CD4-positive, CD25-positive, alpha-beta regulatory T cell (primary cell): ENCODE results near the gene SOX2. TPM values are rescaled to one million over a fixed set of nuclear protein-coding genes. Genes with fewer than 3 reads are reported as not detected.

Experiments
- ATAC-seq, 2 donors: fragments of 150-1000 bp; cut with Tn5 transposase; one replicate each; pipeline ENCODE4 v1.10.0; 2021; ENCODE audit warnings: low read depth in 2 of 2, moderate number of reproducible peaks in 2 of 2, moderate library complexity in 1 of 2
- DNase-seq, 3 donors: peaks; one replicate each; pipeline versions ENCODE4 v3.0.0 to v3.0.0-alpha.2; 2012 to 2022; ENCODE audit warnings: mixed read lengths in 1 of 3
- H3K27ac ChIP-seq: one replicate; pipeline ENCODE4 v1.7.0; 2013; ENCODE audit warnings: mild to moderate bottlenecking, low read length; ENCODE audit not compliant: insufficient read depth, poor library complexity, severe bottlenecking
- H3K27me3 ChIP-seq: one replicate; pipeline ENCODE4 v1.7.0; 2013; ENCODE audit warnings: low read length; ENCODE audit not compliant: control insufficient read depth, insufficient read depth
- H3K36me3 ChIP-seq: one replicate; pipeline ENCODE4 v1.7.0; 2013; ENCODE audit warnings: mild to moderate bottlenecking, low read length, moderate library complexity; ENCODE audit not compliant: control insufficient read depth, insufficient read depth
- H3K4me1 ChIP-seq: 2 replicates; pipeline ENCODE4 v1.7.0; 2013; ENCODE audit warnings: mild to moderate bottlenecking, low read length; ENCODE audit not compliant: insufficient read depth, control insufficient read depth, poor library complexity, severe bottlenecking
- H3K4me3 ChIP-seq: one replicate; pipeline ENCODE4 v1.7.0; 2013; ENCODE audit warnings: low read depth, mild to moderate bottlenecking, low read length, moderate library complexity
- H3K9me3 ChIP-seq, 2 experiments: 1 replicate in 1 of 2; 2 replicates in 1 of 2; pipeline ENCODE4 v1.7.0; 2013; ENCODE audit warnings: low read length in 2 of 2, mild to moderate bottlenecking in 1 of 2, moderate library complexity in 1 of 2; ENCODE audit not compliant: control insufficient read depth in 2 of 2
- H3K27ac Mint-ChIP-seq, 3 donors: one replicate each; pipeline ENCODE4 v1.8.0; 2020 to 2022; ENCODE audit warnings: mild to moderate bottlenecking in 3 of 3, mixed read lengths in 3 of 3, moderate library complexity in 2 of 3
- H3K27me3 Mint-ChIP-seq: one replicate; pipeline ENCODE4 v1.8.0; 2022; ENCODE audit warnings: mild to moderate bottlenecking, mixed read lengths
- H3K36me3 Mint-ChIP-seq: one replicate; pipeline ENCODE4 v1.8.0; 2020; ENCODE audit warnings: mixed read lengths
- H3K4me1 Mint-ChIP-seq, 4 donors: one replicate each; pipeline ENCODE4 v1.8.0; 2020 to 2022; ENCODE audit warnings: mixed read lengths in 4 of 4, mild to moderate bottlenecking in 1 of 4
- H3K4me3 Mint-ChIP-seq, 4 donors: one replicate each; pipeline ENCODE4 v1.8.0; 2020 to 2022; ENCODE audit warnings: mild to moderate bottlenecking in 4 of 4, mixed read lengths in 4 of 4, moderate library complexity in 3 of 4
- H3K9me3 Mint-ChIP-seq, 7 donors: one replicate each; pipeline ENCODE4 v1.8.0; 2020 to 2022; ENCODE audit warnings: mixed read lengths in 7 of 7, mild to moderate bottlenecking in 3 of 7, moderate library complexity in 2 of 7
- polyA plus RNA-seq, 4 donors: library from polyadenylated mRNA; unstranded; fragments of 300-500 nt; fragmentation: Illumina TruSeq; gene quantifications; one replicate each; pipeline ENCODE4 v1.2.3, GENCODE V29; 2021
- total RNA-seq: library from RNA; stranded (reverse); gene quantifications from one replicate; pipeline ENCODE4 v1.2.3, GENCODE V29; 2022

Gene SOX2
- total and polyA plus RNA-seq, 5 donors from 2014 or later, result not detected

DNA sequence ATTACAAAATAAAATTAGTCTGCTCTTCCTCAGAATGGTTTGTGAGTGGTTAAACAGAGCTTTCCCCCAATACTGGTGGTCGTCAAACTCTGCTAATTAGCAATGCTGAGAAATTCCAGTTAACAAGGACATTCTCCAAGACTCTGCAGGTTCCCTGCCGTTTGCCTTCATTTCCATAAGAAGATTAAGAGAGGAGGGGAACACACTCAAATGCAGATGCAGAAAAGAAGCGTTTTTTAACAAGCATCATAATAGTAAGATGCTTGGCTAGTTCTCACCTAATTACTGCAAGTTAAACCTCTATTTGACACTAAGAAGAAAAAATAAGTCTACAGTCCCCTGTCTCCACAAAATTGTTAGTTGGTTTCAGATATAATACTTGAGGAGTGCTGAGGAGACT, 3.7 kb upstream of the SOX2 start:
- H3K36me3 Mint-ChIP-seq, result no peaks in the 10 kb centered on the region
- no peak for ATAC-seq

DNA sequence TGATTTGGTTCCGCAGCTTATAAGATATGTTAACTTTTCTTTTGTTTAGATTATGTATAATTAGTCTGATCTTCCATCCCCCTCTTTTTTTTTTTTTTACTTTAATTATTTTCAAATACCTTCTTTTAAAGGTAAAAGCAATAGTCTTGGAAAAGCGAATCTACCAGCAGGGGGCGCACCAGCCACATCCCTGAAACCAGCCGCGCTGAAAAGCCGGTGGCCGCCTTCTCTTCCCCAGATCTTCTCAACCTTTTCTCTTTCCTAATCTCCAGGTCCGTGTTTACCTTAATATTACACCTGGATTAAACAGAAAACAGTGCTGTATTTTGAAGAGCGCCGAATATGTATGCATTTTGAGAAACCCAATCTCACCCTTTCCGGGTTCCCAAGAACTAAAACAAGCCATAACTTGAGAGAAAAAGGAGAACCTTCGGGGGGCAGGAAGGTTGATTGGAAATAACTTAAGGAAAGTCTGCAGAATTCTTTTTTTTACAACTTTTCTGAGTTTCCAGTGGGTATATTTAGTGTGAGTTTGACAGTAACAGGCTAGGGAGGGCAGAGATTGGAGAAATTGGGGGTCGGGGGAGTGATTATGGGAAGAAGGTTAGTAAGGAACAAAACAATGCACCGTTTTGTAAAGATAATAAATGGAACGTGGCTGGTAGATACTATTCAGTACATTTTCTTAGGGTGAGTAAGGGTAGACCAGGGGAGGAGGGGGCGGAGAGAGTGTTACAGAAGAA, 2.0 kb upstream of the SOX2 start:
- Histone ChIP-seq H3K27me3 (peaks cover 58% of the 10 kb centered on the region), H3K27ac (no peak overlapping the region), H3K36me3 (no peaks in the 10 kb centered on the region), H3K4me1 (peaks cover 27% of the 10 kb centered on the region), H3K9me3 (peaks cover 4 to 9% of the 10 kb centered on the region in 2 experiments), H3K4me3 (peak overlapping the region; percentile 10)
- peaks cover 61% of the 10 kb centered on the region for H3K27me3 Mint-ChIP-seq
- peaks cover 6 to 17% (median 11%) of the 10 kb centered on the region in 4 donors for H3K4me1 Mint-ChIP-seq
- H3K36me3 Mint-ChIP-seq, result no peaks in the 10 kb centered on the region
- peak; percentile 12 to 60 (median 36) for DNase-seq
- peaks cover 0 to 14% (median 0%) of the 10 kb centered on the region in 7 donors for H3K9me3 Mint-ChIP-seq
- ATAC-seq, result no peak
- H3K4me3 Mint-ChIP-seq, result peak overlapping the region; percentile 4 to 68 (median 46)
- peak overlapping the region in 1 of 3 donors; percentile 48 for H3K27ac Mint-ChIP-seq

More for the DNA sequence above, 3.7 kb upstream of the SOX2 start:
- DNase-seq, result no peak
- Histone ChIP-seq H3K36me3 (no peaks in the 10 kb centered on the region), H3K4me3 (no peak overlapping the region), H3K27me3 (peaks cover 56% of the 10 kb centered on the region), H3K9me3 (peaks cover 0 to 14% of the 10 kb centered on the region in 2 experiments), H3K27ac (no peak overlapping the region), H3K4me1 (peaks cover 30% of the 10 kb centered on the region)
- H3K27me3 Mint-ChIP-seq, result peaks cover 61% of the 10 kb centered on the region
- no peak overlapping the region for H3K27ac Mint-ChIP-seq
- H3K4me3 Mint-ChIP-seq, result no peak overlapping the region
- peaks cover 0 to 15% (median 0%) of the 10 kb centered on the region in 7 donors for H3K9me3 Mint-ChIP-seq
- H3K4me1 Mint-ChIP-seq, result peaks cover 6 to 22% (median 11%) of the 10 kb centered on the region in 4 donors

DNA sequence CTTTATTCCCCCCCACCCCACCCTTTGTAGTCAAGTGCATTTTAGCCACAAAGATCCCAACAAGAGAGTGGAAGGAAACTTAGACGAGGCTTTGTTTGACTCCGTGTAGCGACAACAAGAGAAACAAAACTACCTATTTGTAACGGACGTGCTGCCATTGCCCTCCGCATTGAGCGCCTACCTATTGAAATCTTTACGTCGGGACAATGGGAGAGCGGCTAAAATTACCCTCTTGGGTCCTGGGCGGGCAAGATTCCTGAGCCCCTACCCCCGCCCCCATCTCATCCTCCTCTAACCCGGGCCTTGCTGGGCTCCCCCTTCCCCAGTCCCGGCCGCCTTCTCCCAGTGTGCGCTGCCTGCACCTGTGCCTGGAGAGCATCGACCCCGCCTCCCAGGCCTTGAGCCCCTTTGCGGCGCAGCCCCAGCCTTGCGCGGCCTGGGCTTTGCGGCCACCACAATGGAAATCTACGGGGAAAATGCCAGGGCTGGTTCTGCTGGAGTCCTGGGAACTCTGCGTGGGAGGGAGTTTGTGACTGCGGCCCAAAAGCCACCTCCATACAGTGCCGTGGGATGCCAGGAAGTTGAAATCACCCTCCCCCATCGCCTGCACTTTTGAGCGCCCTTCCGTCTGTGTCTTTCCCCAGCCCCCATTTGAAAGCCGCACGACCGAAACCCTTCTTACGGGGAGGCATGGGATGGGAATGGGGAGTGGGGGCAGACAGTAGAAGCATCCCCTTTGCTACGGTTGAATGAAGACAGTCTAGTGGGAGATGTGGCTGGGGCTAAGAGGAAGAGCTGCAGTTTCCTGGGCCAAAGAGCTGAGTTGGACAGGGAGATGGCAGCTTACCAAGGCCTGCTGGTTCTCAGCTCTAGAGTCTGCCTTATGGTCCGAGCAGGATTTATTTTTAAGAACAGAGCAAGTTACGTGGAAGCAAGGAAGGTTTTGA, 1.1 kb upstream of the SOX2 start:
- Histone ChIP-seq H3K27ac (no peak overlapping the region), H3K4me1 (peaks cover 27% of the 10 kb centered on the region), H3K36me3 (no peaks in the 10 kb centered on the region), H3K4me3 (no peak overlapping the region), H3K27me3 (peaks cover 59% of the 10 kb centered on the region), H3K9me3 (peaks cover 5 to 8% of the 10 kb centered on the region in 2 experiments)
- Mint-ChIP-seq H3K27me3 (peaks cover 61% of the 10 kb centered on the region), H3K9me3 (peaks cover 0 to 9% (median 0%) of the 10 kb centered on the region in 7 donors), H3K4me1 (peaks cover 4 to 14% (median 10%) of the 10 kb centered on the region in 4 donors), H3K36me3 (no peaks in the 10 kb centered on the region), H3K27ac (no peak overlapping the region), H3K4me3 (peak overlapping the region in 1 of 4 donors; percentile 49)
- ATAC-seq (no peak), DNase-seq (no peak)

DNA sequence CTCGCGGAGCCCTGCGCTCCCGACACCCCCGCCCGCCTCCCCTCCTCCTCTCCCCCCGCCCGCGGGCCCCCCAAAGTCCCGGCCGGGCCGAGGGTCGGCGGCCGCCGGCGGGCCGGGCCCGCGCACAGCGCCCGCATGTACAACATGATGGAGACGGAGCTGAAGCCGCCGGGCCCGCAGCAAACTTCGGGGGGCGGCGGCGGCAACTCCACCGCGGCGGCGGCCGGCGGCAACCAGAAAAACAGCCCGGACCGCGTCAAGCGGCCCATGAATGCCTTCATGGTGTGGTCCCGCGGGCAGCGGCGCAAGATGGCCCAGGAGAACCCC, 464 bp downstream of the SOX2 start:
- H3K4me3 ChIP-seq, result no peak overlapping the region
- no peak overlapping the region for H3K27ac ChIP-seq
- peaks cover 65% of the 10 kb centered on the region for H3K27me3 Mint-ChIP-seq
- peaks cover 66% of the 10 kb centered on the region for H3K27me3 ChIP-seq
- ATAC-seq (no peak), DNase-seq (no peak)
- H3K4me1 ChIP-seq, result peaks cover 27% of the 10 kb centered on the region
- no peaks in the 10 kb centered on the region for H3K36me3 Mint-ChIP-seq
- H3K4me1 Mint-ChIP-seq, result peaks cover 4 to 14% (median 10%) of the 10 kb centered on the region in 4 donors
- H3K27ac Mint-ChIP-seq, result no peak overlapping the region
- peaks cover 0 to 7% (median 0%) of the 10 kb centered on the region in 7 donors for H3K9me3 Mint-ChIP-seq
- H3K4me3 Mint-ChIP-seq, result peak overlapping the region in 2 of 4 donors; percentile 35 to 41
- H3K9me3 ChIP-seq, result peaks cover 3 to 8% of the 10 kb centered on the region in 2 experiments
- no peaks in the 10 kb centered on the region for H3K36me3 ChIP-seq

DNA sequence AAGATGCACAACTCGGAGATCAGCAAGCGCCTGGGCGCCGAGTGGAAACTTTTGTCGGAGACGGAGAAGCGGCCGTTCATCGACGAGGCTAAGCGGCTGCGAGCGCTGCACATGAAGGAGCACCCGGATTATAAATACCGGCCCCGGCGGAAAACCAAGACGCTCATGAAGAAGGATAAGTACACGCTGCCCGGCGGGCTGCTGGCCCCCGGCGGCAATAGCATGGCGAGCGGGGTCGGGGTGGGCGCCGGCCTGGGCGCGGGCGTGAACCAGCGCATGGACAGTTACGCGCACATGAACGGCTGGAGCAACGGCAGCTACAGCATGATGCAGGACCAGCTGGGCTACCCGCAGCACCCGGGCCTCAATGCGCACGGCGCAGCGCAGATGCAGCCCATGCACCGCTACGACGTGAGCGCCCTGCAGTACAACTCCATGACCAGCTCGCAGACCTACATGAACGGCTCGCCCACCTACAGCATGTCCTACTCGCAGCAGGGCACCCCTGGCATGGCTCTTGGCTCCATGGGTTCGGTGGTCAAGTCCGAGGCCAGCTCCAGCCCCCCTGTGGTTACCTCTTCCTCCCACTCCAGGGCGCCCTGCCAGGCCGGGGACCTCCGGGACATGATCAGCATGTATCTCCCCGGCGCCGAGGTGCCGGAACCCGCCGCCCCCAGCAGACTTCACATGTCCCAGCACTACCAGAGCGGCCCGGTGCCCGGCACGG, 991 bp downstream of the SOX2 start:
- peaks cover 65% of the 10 kb centered on the region for H3K27me3 Mint-ChIP-seq
- Histone ChIP-seq H3K4me3 (no peak overlapping the region), H3K9me3 (peaks cover 3 to 8% of the 10 kb centered on the region in 2 experiments), H3K27ac (no peak overlapping the region), H3K27me3 (peaks cover 66% of the 10 kb centered on the region), H3K36me3 (no peaks in the 10 kb centered on the region), H3K4me1 (peaks cover 27% of the 10 kb centered on the region)
- peaks cover 4 to 14% (median 10%) of the 10 kb centered on the region in 4 donors for H3K4me1 Mint-ChIP-seq
- ATAC-seq (no peak), DNase-seq (no peak)
- H3K4me3 Mint-ChIP-seq, result peak overlapping the region in 3 of 4 donors; percentile 35 to 68 (median 41)
- H3K27ac Mint-ChIP-seq, result peak overlapping the region in 1 of 3 donors; percentile 96
- peaks cover 0 to 11% (median 0%) of the 10 kb centered on the region in 7 donors for H3K9me3 Mint-ChIP-seq
- H3K36me3 Mint-ChIP-seq, result no peaks in the 10 kb centered on the region

DNA sequence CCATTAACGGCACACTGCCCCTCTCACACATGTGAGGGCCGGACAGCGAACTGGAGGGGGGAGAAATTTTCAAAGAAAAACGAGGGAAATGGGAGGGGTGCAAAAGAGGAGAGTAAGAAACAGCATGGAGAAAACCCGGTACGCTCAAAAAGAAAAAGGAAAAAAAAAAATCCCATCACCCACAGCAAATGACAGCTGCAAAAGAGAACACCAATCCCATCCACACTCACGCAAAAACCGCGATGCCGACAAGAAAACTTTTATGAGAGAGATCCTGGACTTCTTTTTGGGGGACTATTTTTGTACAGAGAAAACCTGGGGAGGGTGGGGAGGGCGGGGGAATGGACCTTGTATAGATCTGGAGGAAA, 1.5 kb downstream of the SOX2 start:
- Mint-ChIP-seq H3K4me1 (peaks cover 4 to 14% (median 10%) of the 10 kb centered on the region in 4 donors), H3K27ac (peak overlapping the region in 1 of 3 donors; percentile 96), H3K36me3 (no peaks in the 10 kb centered on the region), H3K4me3 (peak overlapping the region in 3 of 4 donors; percentile 15 to 68 (median 27)), H3K27me3 (peaks cover 64% of the 10 kb centered on the region), H3K9me3 (peaks cover 0 to 11% (median 0%) of the 10 kb centered on the region in 7 donors)
- Histone ChIP-seq H3K27ac (no peak overlapping the region), H3K9me3 (peaks cover 4 to 8% of the 10 kb centered on the region in 2 experiments), H3K4me3 (no peak overlapping the region), H3K4me1 (peaks cover 27% of the 10 kb centered on the region), H3K36me3 (no peaks in the 10 kb centered on the region), H3K27me3 (peaks cover 64% of the 10 kb centered on the region)
- ATAC-seq (no peak), DNase-seq (no peak)
